MG63 (cell line): ENCODE results near the gene DCC. TPM values are rescaled to one million over a fixed set of nuclear protein-coding genes. Genes with fewer than 3 reads are reported as not detected.
A peak's percentile ranks its signal among the peaks of the same experiment; 100 is the strongest.

Experiments
- DNase-seq: peaks from one replicate; pipeline ENCODE4 v3.0.0-alpha.2; 2020
- H3K27me3 ChIP-seq: fragments of 250-450 bp; sonication (Bioruptor Pico); 2 replicates; pipeline ENCODE4 v1.5.1; 2020; ENCODE audit warnings: mild to moderate bottlenecking, moderate library complexity
- H3K36me3 ChIP-seq: fragments of 250-450 bp; sonication (Bioruptor Pico); 2 replicates; pipeline ENCODE4 v1.5.1; 2020; ENCODE audit warnings: mild to moderate bottlenecking, moderate library complexity
- H3K4me3 ChIP-seq: fragments of 250-450 bp; sonication (Bioruptor Pico); 2 replicates; pipeline ENCODE4 v1.5.1; 2020; ENCODE audit warnings: mild to moderate bottlenecking, moderate library complexity
- H3K9me3 ChIP-seq: fragments of 250-450 bp; sonication (Bioruptor Pico); 2 replicates; pipeline ENCODE4 v1.5.1; 2020; ENCODE audit warnings: mild to moderate bottlenecking, moderate library complexity
- total RNA-seq: library from RNA; depleted of rRNA; stranded (reverse); fragments of >200 nt; shearing (Covaris generic); gene quantifications from 2 replicates; pipeline ENCODE4 v1.2.3, GENCODE V29; 2014; ENCODE audit warnings: low replicate concordance; rRNA removed

Gene DCC, protein sequence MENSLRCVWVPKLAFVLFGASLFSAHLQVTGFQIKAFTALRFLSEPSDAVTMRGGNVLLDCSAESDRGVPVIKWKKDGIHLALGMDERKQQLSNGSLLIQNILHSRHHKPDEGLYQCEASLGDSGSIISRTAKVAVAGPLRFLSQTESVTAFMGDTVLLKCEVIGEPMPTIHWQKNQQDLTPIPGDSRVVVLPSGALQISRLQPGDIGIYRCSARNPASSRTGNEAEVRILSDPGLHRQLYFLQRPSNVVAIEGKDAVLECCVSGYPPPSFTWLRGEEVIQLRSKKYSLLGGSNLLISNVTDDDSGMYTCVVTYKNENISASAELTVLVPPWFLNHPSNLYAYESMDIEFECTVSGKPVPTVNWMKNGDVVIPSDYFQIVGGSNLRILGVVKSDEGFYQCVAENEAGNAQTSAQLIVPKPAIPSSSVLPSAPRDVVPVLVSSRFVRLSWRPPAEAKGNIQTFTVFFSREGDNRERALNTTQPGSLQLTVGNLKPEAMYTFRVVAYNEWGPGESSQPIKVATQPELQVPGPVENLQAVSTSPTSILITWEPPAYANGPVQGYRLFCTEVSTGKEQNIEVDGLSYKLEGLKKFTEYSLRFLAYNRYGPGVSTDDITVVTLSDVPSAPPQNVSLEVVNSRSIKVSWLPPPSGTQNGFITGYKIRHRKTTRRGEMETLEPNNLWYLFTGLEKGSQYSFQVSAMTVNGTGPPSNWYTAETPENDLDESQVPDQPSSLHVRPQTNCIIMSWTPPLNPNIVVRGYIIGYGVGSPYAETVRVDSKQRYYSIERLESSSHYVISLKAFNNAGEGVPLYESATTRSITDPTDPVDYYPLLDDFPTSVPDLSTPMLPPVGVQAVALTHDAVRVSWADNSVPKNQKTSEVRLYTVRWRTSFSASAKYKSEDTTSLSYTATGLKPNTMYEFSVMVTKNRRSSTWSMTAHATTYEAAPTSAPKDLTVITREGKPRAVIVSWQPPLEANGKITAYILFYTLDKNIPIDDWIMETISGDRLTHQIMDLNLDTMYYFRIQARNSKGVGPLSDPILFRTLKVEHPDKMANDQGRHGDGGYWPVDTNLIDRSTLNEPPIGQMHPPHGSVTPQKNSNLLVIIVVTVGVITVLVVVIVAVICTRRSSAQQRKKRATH (N-terminal part only)
- total RNA-seq, result not detected in 2 replicates

DNA sequence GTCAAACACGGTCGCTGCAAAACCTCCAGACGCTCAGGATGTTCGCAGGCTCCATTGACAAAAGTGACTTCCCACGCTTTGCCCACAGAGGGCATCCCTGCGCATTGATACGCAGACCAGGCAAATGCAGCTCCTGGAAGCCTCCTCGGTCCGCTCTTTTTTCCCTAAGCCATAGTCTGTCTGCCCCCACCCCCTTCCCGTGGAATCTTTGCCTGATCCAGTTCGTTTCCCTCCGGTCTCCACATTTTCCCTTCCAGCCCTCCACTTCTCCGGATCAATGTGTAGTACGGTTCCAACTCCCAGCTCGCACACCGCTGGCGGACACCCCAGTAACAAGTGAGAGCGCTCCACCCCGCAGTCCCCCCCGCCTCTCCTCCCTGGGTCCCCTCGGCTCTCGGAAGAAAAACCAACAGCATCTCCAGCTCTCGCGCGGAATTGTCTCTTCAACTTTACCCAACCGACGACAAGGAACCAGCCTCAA, at the start of gene DCC:
DCC (plus strand) TSS at position 307 of the 481 bp plus-strand sequence. CDS start 591 bp downstream, outside the sequence.
- no peaks in the 10 kb centered on the region for H3K36me3 ChIP-seq
- H3K27me3 ChIP-seq, result peaks cover 16% of the 10 kb centered on the region
- no peak within 1 kb of the TSS for H3K4me3 ChIP-seq
- peak; percentile 13 for DNase-seq
- no peaks in the 10 kb centered on the region for H3K9me3 ChIP-seq

GRCh38 chr18:52310651-52311050, 29.3 kb upstream of the DCC start:
- Histone ChIP-seq H3K4me3 (no peak overlapping the region), H3K27me3 (no peaks in the 10 kb centered on the region), H3K9me3 (no peaks in the 10 kb centered on the region), H3K36me3 (no peaks in the 10 kb centered on the region)
- DNase-seq, result no peak

- no peaks in the 10 kb centered on the region for H3K9me3 ChIP-seq
- no peaks in the 10 kb centered on the region for H3K27me3 ChIP-seq
- DNase-seq, result no peak
- no peaks in the 10 kb centered on the region for H3K36me3 ChIP-seq
- H3K4me3 ChIP-seq, result no peak overlapping the region
These were observed 28.7 kb upstream of the DCC start for GRCh38 chr18:52311331-52311730.

GRCh38 chr18:52312346-52312745, 27.7 kb upstream of the DCC start:
- Histone ChIP-seq H3K27me3 (no peaks in the 10 kb centered on the region), H3K9me3 (no peaks in the 10 kb centered on the region), H3K36me3 (no peaks in the 10 kb centered on the region), H3K4me3 (no peak overlapping the region)
- no peak for DNase-seq

GRCh38 chr18:52313213-52313612, 26.8 kb upstream of the DCC start:
- H3K27me3 ChIP-seq, result no peaks in the 10 kb centered on the region
- no peaks in the 10 kb centered on the region for H3K36me3 ChIP-seq
- no peak overlapping the region for H3K4me3 ChIP-seq
- no peaks in the 10 kb centered on the region for H3K9me3 ChIP-seq
- DNase-seq, result no peak

GRCh38 chr18:52319424-52319983, 20.5 kb upstream of the DCC start:
- no peak for DNase-seq
- Histone ChIP-seq H3K4me3 (no peak overlapping the region), H3K27me3 (no peaks in the 10 kb centered on the region), H3K36me3 (no peaks in the 10 kb centered on the region), H3K9me3 (no peaks in the 10 kb centered on the region)

DNA sequence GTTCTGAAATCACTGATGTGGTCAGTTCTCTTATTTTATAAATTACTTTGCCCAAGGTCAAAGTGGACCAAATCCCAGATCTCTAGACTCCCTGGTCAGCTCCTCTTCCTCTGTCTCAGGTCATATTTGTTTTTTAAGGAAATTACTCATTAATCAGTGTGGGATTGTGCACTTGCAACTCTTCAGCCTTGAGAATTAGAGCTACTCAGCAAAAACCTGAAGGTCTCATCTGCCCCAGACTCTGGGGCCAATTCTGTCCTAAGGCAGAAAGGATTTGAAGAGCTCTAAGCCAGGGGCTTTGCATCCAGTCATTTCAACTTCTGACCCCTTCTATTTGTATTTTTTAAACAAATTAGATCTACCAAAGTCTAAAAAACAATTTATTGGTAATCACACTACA, 17.7 kb upstream of the DCC start:
- no peak for DNase-seq
- H3K27me3 ChIP-seq, result no peaks in the 10 kb centered on the region
- H3K36me3 ChIP-seq, result no peaks in the 10 kb centered on the region
- H3K9me3 ChIP-seq, result no peaks in the 10 kb centered on the region
- no peak overlapping the region for H3K4me3 ChIP-seq

DNA sequence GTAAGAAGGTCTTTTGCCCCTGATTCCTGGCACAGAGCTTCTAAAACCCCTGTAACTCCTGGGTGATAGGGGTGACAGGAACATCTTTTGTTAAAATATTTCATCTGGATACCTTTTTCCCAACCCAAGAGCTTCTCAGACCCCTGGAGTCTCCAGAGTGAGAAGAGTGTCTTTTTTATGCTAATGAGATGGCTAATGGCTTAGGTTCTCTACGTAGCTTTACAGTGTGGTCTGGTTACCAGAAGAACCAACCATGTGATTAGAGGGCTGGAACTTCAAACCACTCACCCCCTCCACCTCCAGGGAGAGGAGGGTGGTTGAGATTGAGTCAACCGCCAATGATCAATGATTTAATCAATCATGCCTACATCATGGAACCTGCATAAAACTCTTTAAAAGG, 16.2 kb upstream of the DCC start:
- no peaks in the 10 kb centered on the region for H3K36me3 ChIP-seq
- no peak overlapping the region for H3K4me3 ChIP-seq
- no peaks in the 10 kb centered on the region for H3K27me3 ChIP-seq
- H3K9me3 ChIP-seq, result no peaks in the 10 kb centered on the region
- DNase-seq, result no peak

DNA sequence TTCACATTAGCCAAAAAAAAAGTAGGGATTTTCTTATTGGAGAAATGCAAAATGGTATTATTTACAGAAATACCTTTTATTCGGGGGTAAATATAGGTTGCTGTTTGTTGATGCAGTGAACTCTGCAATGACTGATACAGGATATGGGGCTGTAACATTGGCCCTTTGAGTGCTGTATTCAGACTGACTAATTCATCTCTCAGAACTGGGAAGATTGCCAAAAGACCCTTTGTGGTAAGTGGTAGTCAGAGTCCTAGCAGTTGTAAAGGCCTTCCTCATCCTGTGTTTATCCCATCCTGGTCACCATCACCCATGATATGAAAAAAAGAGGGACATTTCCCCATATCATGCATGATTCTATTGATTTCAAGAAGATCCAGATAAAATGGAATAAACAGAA, 14.0 kb upstream of the DCC start:
- no peaks in the 10 kb centered on the region for H3K36me3 ChIP-seq
- H3K4me3 ChIP-seq, result no peak overlapping the region
- no peaks in the 10 kb centered on the region for H3K27me3 ChIP-seq
- DNase-seq, result no peak
- no peaks in the 10 kb centered on the region for H3K9me3 ChIP-seq

- H3K9me3 ChIP-seq, result no peaks in the 10 kb centered on the region
- no peaks in the 10 kb centered on the region; the same call in 1 of the 2 replicates for H3K27me3 ChIP-seq
- no peak overlapping the region for H3K4me3 ChIP-seq
- no peak for DNase-seq
- H3K36me3 ChIP-seq, result no peaks in the 10 kb centered on the region
These were observed 6.1 kb upstream of the DCC start for GRCh38 chr18:52333860-52334259.

DNA sequence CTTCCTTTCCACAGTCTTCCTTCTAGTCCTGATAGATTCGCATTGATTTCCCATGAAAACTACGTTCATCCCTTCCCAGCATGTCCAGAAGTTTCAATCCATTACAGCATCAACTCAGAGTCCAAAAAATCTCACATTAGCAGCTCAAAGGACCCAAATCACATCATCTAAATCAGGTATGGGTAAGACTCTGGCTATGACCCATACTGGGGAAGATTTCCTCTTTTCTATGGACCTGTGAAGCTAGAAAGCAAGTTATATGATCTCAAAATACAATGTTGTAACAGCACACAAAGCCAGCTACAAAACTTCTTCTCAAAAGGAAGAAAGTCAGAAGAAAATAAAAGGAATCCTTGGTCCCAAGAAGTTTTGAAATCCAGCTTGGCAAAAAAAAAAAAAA, 5.7 kb upstream of the DCC start:
- H3K9me3 ChIP-seq, result no peaks in the 10 kb centered on the region
- no peak overlapping the region for H3K4me3 ChIP-seq
- H3K27me3 ChIP-seq, result peaks cover 2% of the 10 kb centered on the region; the same call in 1 of the 2 replicates
- no peak for DNase-seq
- H3K36me3 ChIP-seq, result no peaks in the 10 kb centered on the region

DNA sequence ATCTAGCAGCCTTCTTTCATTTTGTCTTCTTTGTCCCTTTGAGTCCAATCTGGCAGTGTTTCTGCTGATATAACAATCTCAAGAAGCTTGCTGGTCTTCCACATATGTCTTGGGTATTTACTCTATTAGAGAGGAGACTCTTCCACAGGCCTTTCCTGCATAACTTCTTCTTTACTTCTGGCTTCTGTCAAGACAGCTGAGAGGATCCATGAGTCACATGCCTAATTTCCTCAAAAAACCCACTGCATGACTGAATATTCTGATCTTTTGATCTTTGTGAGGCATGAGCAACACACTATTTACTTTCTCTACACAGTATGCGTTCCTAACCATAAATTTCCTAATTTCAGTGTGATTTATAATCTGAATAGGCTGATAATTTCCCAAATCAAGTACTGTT, 5.1 kb upstream of the DCC start:
- H3K4me3 ChIP-seq, result no peak overlapping the region
- no peak for DNase-seq
- H3K27me3 ChIP-seq, result peaks cover 6% of the 10 kb centered on the region; the same call in 1 of the 2 replicates
- H3K9me3 ChIP-seq, result no peaks in the 10 kb centered on the region
- H3K36me3 ChIP-seq, result no peaks in the 10 kb centered on the region

DNA sequence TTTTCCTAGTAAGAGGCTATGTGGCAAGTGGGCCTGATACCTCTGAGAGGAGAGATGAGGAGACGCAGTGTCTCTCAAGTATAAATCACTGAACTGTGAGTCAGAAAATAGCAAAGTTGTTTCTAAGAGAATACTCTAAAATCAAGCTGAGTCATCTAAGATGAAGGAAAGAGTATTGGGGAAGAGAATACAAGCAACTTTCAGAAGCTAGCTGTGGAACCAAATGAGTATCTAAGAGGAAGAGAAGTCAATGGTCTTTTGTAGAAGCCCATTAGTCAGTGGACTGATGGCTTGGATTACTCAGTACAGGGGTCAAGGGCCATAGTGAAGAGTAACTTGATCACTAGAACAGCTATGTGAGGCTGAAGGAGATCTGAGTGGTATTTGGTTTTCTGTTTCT, 2.7 kb upstream of the DCC start:
- no peak for DNase-seq
- Histone ChIP-seq H3K27me3 (peaks cover 16% of the 10 kb centered on the region), H3K4me3 (no peak overlapping the region), H3K9me3 (no peaks in the 10 kb centered on the region), H3K36me3 (no peaks in the 10 kb centered on the region)

DNA sequence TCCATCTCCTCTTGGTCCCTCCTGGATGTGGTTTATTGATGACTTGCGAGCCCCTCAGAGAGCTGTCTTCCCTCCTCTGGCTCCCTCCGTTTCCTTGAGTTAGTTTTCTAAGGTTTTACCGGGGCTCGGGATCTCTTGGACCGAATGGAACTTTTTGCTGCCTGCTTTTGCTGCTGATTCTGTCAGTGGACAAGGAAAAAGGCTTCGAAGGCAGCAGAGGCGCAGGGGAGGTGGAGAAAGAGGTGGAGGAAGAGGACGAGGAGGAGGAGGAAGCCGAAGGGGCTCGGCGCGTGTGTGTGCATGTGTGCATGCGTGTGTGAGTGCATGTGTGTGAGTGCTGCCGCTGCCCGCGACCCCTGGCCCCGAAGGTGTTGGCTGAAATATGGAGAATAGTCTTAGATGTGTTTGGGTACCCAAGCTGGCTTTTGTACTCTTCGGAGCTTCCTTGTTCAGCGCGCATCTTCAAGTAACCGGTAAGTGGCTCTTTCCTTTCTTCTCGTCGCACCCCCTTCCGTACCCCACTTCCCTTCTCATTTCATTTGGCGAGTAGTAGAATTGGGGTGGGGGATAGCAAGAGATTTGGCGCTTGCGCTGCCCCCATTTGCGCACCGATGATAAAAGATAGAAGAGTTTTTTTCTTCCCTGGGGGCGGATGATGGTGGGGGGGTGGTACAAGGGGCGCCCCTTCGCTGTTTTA, 557 bp downstream of the DCC start:
- H3K36me3 ChIP-seq, result no peaks in the 10 kb centered on the region
- peaks cover 16% of the 10 kb centered on the region for H3K27me3 ChIP-seq
- H3K4me3 ChIP-seq, result no peak overlapping the region
- no peak for DNase-seq
- no peaks in the 10 kb centered on the region for H3K9me3 ChIP-seq

- Histone ChIP-seq H3K27me3 (peaks cover 16% of the 10 kb centered on the region), H3K9me3 (no peaks in the 10 kb centered on the region), H3K4me3 (no peak overlapping the region), H3K36me3 (no peaks in the 10 kb centered on the region)
- DNase-seq, result no peak
These were observed 1.1 kb downstream of the DCC start for GRCh38 chr18:52341103-52341432.
